MM.1S (cell line): Measurements from ENCODE around the gene ASCC2.

Experiments
- CTCF ChIP-seq: fragments of 300-600 bp; sonication (generic); IDR thresholded peaks from 2 replicates; pipeline ENCODE4 v1.5.1; 2016; ENCODE audit warnings: antibody characterized with exemption, low read length, mixed read lengths
- EZH2 ChIP-seq: fragments of 300-600 bp; sonication (generic); optimal IDR thresholded peaks from 2 replicates; pipeline ENCODE3; 2017; ENCODE audit warnings: low read depth, mild to moderate bottlenecking, antibody characterized with exemption, low read length, mixed read lengths

DNA sequence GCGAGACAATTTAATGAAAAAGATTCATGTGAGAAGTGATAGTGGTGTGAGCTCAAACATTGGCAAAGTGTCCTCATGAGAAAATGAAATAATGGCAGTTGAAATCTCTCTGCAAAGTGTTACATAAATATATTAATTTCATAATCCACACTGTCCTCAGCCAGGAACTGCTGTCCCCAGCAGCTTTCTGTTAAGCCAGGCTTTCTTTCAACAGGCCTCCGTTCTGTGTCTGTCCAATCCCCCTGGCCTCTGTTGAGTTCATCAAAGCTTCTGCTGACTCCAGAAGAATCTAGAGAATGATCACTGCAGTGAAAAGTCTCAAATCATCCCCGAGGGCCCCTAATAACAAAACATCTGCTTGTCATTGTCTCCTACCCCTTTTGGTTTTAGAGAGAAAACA, 10.0 kb upstream of the ASCC2 start:
- TF ChIP-seq CTCF = no peak
- no peak for TF ChIP-seq EZH2
